Dendritic cell treated with granulocyte-macrophage colony-stimulating factor and Interleukin-4, amounts not matched to agents 40 ng/mL and 50 ng/mL, for 4 days (primary cell): ENCODE data around the gene ERP27.

Source experiments
- H3K27ac Mint-ChIP-seq: one replicate; pipeline ENCODE4 v1.8.0; 2022; ENCODE audit warnings: mild to moderate bottlenecking, mixed read lengths
- H3K27me3 Mint-ChIP-seq: one replicate; pipeline ENCODE4 v1.8.0; 2022; ENCODE audit warnings: mild to moderate bottlenecking, mixed read lengths
- H3K36me3 Mint-ChIP-seq: one replicate; pipeline ENCODE4 v1.8.0; 2022; ENCODE audit warnings: low read depth, mixed read lengths
- H3K4me1 Mint-ChIP-seq: one replicate; pipeline ENCODE4 v1.8.0; 2022; ENCODE audit warnings: low read depth, mixed read lengths
- H3K4me3 Mint-ChIP-seq: one replicate; pipeline ENCODE4 v1.8.0; 2022; ENCODE audit warnings: mild to moderate bottlenecking, moderate library complexity, mixed read lengths
- H3K9me3 Mint-ChIP-seq: one replicate; pipeline ENCODE4 v1.8.0; 2022; ENCODE audit warnings: mixed read lengths
- intact Hi-C: fragments of 100-400 bp; cut with micrococcal nuclease; formaldehyde crosslinking; loops from one replicate; pipeline ENCODE4 v1.15.0; 2022

Gene ERP27

DNA sequence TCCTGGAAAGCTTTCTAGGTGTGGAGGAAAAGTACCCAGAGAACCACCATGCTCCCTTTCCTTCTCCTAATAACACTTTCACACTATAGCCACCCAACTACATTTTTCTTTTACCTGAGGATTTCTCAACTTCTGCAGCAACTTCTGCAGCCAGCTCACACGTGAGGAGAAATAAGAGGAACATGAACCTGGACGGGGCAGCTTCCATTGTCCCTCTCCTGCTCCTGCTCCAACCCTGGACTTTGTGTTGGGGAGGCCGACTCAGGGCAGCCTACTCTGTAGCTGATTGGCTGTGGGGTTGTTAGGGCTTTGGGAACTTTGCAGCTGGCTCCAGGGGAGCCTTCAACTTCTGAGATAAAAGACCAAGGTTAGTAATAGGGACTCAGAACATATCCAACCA lies at the start of gene ERP27:
ERP27 (minus strand) TSS at position 237 of the 400 bp plus-strand sequence; CDS start at position 208, 29 bp downstream.
- no peaks in the 10 kb centered on the region for H3K27me3 Mint-ChIP-seq
- peaks cover 78% of the 10 kb centered on the region for H3K36me3 Mint-ChIP-seq
- H3K27ac Mint-ChIP-seq: no peak within 1 kb of the TSS
- intact Hi-C loops: loop anchor here (5.0 kb wide), 1 partner anchor 59 kb away; no protein-coding TSS in a partner anchor
- peaks cover 30% of the 10 kb centered on the region for H3K4me1 Mint-ChIP-seq
- H3K9me3 Mint-ChIP-seq: no peaks in the 10 kb centered on the region
- H3K4me3 Mint-ChIP-seq: no peak within 1 kb of the TSS

- Mint-ChIP-seq H3K27me3 (no peaks in the 10 kb centered on the region), H3K36me3 (no peaks in the 10 kb centered on the region), H3K4me3 (peak overlapping the region; percentile 55), H3K27ac (peak overlapping the region; percentile 65), H3K4me1 (peaks cover 84% of the 10 kb centered on the region), H3K9me3 (no peaks in the 10 kb centered on the region)
- intact Hi-C loops: loop anchor here (2.0 kb wide), 1 partner anchor 37 kb away; no protein-coding TSS in a partner anchor
These were observed 49.7 kb upstream of the ERP27 start for GRCh38 chr12:14988035-14988434.

- H3K4me1 Mint-ChIP-seq: peaks cover 86% of the 10 kb centered on the region
- intact Hi-C loops: no loop called here
- no peak overlapping the region for H3K27ac Mint-ChIP-seq
- H3K27me3 Mint-ChIP-seq: no peaks in the 10 kb centered on the region
- H3K9me3 Mint-ChIP-seq: no peaks in the 10 kb centered on the region
- H3K36me3 Mint-ChIP-seq: no peaks in the 10 kb centered on the region
- no peak overlapping the region for H3K4me3 Mint-ChIP-seq
These were observed 48.1 kb upstream of the ERP27 start for GRCh38 chr12:14986449-14986848.

GRCh38 chr12:14984766-14985285 lies 46.5 kb upstream of the ERP27 start:
- H3K27ac Mint-ChIP-seq: peak overlapping the region; percentile 50
- no peaks in the 10 kb centered on the region for H3K36me3 Mint-ChIP-seq
- no peaks in the 10 kb centered on the region for H3K9me3 Mint-ChIP-seq
- H3K27me3 Mint-ChIP-seq: no peaks in the 10 kb centered on the region
- peaks cover 84% of the 10 kb centered on the region for H3K4me1 Mint-ChIP-seq
- intact Hi-C loops: no loop called here
- H3K4me3 Mint-ChIP-seq: no peak overlapping the region

- intact Hi-C loops: no loop called here
- H3K4me1 Mint-ChIP-seq: peaks cover 83% of the 10 kb centered on the region
- no peaks in the 10 kb centered on the region for H3K27me3 Mint-ChIP-seq
- H3K9me3 Mint-ChIP-seq: no peaks in the 10 kb centered on the region
- H3K27ac Mint-ChIP-seq: peak overlapping the region; percentile 50
- H3K4me3 Mint-ChIP-seq: no peak overlapping the region
- no peaks in the 10 kb centered on the region for H3K36me3 Mint-ChIP-seq
These were observed 45.7 kb upstream of the ERP27 start for GRCh38 chr12:14984036-14984435.

- H3K27ac Mint-ChIP-seq: peak overlapping the region; percentile 85
- intact Hi-C loops: no loop called here
- no peaks in the 10 kb centered on the region for H3K27me3 Mint-ChIP-seq
- no peaks in the 10 kb centered on the region for H3K9me3 Mint-ChIP-seq
- peaks cover 72% of the 10 kb centered on the region for H3K4me1 Mint-ChIP-seq
- H3K36me3 Mint-ChIP-seq: no peaks in the 10 kb centered on the region
- H3K4me3 Mint-ChIP-seq: no peak overlapping the region
These were observed 44.7 kb upstream of the ERP27 start for GRCh38 chr12:14982991-14983390.

- Mint-ChIP-seq H3K36me3 (no peaks in the 10 kb centered on the region), H3K27ac (peak overlapping the region; percentile 85), H3K4me3 (no peak overlapping the region), H3K9me3 (no peaks in the 10 kb centered on the region), H3K27me3 (no peaks in the 10 kb centered on the region), H3K4me1 (peaks cover 71% of the 10 kb centered on the region)
- intact Hi-C loops: no loop called here
These were observed 44.2 kb upstream of the ERP27 start for GRCh38 chr12:14982562-14982961.

DNA sequence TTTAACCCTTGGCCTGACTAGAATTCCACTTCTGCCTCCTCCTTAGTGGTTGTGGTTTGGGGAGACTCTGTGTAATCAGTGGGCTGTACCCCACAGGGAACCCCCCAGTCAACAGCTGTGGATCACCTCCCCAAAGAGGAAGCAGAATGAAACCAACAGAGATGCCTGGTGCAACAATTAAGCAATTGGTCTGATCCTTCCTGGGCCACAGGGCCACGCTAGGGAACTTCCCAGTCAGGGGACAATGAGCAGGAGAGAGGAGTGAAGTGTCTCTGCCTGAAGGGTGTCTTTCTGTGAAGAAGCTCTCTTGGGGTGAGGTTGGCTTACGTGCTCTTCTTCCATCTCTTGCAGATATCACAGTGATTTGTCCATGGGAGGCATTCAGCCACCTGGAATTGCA lies 42.7 kb upstream of the ERP27 start:
- no peaks in the 10 kb centered on the region for H3K27me3 Mint-ChIP-seq
- H3K36me3 Mint-ChIP-seq: no peaks in the 10 kb centered on the region
- intact Hi-C loops: loop anchor here (2.0 kb wide), 1 partner anchor 14 kb away; no protein-coding TSS in a partner anchor
- peak overlapping the region; percentile 85 for H3K27ac Mint-ChIP-seq
- H3K4me3 Mint-ChIP-seq: peak overlapping the region; percentile 35
- H3K4me1 Mint-ChIP-seq: peaks cover 69% of the 10 kb centered on the region
- no peaks in the 10 kb centered on the region for H3K9me3 Mint-ChIP-seq

- Mint-ChIP-seq H3K4me1 (peaks cover 65% of the 10 kb centered on the region), H3K36me3 (no peaks in the 10 kb centered on the region), H3K4me3 (no peak overlapping the region), H3K9me3 (no peaks in the 10 kb centered on the region), H3K27me3 (no peaks in the 10 kb centered on the region), H3K27ac (no peak overlapping the region)
- intact Hi-C loops: no loop called here
These were observed 41.1 kb upstream of the ERP27 start for GRCh38 chr12:14979468-14979867.

DNA sequence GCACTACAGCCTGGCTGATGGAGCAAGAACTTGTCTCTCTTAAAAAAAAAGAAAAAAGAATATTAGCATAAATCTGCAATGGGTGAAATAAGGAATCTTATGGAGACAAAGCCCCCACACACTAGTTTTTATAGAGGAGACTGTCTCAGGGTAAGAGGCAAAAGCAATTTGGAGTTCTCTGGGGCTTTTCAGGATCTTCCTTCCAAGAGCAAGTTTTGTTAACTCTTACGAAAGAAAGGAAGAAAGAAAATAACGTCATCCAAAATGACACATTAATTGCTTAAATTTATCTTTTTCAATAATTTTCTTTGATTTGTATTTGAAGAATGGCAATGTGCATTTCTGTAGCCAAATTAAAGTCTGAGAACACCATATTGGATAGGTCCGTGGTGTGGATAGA lies 38.3 kb upstream of the ERP27 start:
- peaks cover 67% of the 10 kb centered on the region for H3K4me1 Mint-ChIP-seq
- no peak overlapping the region for H3K27ac Mint-ChIP-seq
- no peaks in the 10 kb centered on the region for H3K27me3 Mint-ChIP-seq
- no peaks in the 10 kb centered on the region for H3K9me3 Mint-ChIP-seq
- no peaks in the 10 kb centered on the region for H3K36me3 Mint-ChIP-seq
- intact Hi-C loops: loop anchor here (2.0 kb wide), 1 partner anchor 14 kb away; no protein-coding TSS in a partner anchor
- no peak overlapping the region for H3K4me3 Mint-ChIP-seq

GRCh38 chr12:14975457-14975856 lies 37.1 kb upstream of the ERP27 start:
- H3K36me3 Mint-ChIP-seq: no peaks in the 10 kb centered on the region
- no peaks in the 10 kb centered on the region for H3K9me3 Mint-ChIP-seq
- peak overlapping the region; percentile 65 for H3K27ac Mint-ChIP-seq
- no peaks in the 10 kb centered on the region for H3K27me3 Mint-ChIP-seq
- intact Hi-C loops: no loop called here
- no peak overlapping the region for H3K4me3 Mint-ChIP-seq
- peaks cover 58% of the 10 kb centered on the region for H3K4me1 Mint-ChIP-seq

GRCh38 chr12:14974633-14975032 lies 36.3 kb upstream of the ERP27 start:
- intact Hi-C loops: no loop called here
- no peaks in the 10 kb centered on the region for H3K27me3 Mint-ChIP-seq
- peaks cover 60% of the 10 kb centered on the region for H3K4me1 Mint-ChIP-seq
- H3K27ac Mint-ChIP-seq: no peak overlapping the region
- no peaks in the 10 kb centered on the region for H3K36me3 Mint-ChIP-seq
- no peaks in the 10 kb centered on the region for H3K9me3 Mint-ChIP-seq
- H3K4me3 Mint-ChIP-seq: no peak overlapping the region

GRCh38 chr12:14972816-14973215 lies 34.5 kb upstream of the ERP27 start, which contains the start of gene PDE6H:
TSS of gene PDE6H (plus strand) at chr12:14973042. CDS start at chr12:14978013, 4,971 bp downstream.
- Mint-ChIP-seq H3K27me3 (no peaks in the 10 kb centered on the region), H3K4me3 (no peak within 1 kb of the TSS), H3K4me1 (peaks cover 57% of the 10 kb centered on the region), H3K9me3 (no peaks in the 10 kb centered on the region), H3K36me3 (no peaks in the 10 kb centered on the region), H3K27ac (peak within 1 kb of the TSS; percentile 6)
- intact Hi-C loops: no loop called here

GRCh38 chr12:14970473-14970872 lies 32.1 kb upstream of the ERP27 start:
- no peak overlapping the region for H3K4me3 Mint-ChIP-seq
- intact Hi-C loops: no loop called here

GRCh38 chr12:14968478-14968877 lies 30.1 kb upstream of the ERP27 start:
- Mint-ChIP-seq H3K4me3 (no peak overlapping the region), H3K9me3 (no peaks in the 10 kb centered on the region), H3K4me1 (peaks cover 50% of the 10 kb centered on the region), H3K27me3 (no peaks in the 10 kb centered on the region), H3K27ac (no peak overlapping the region), H3K36me3 (no peaks in the 10 kb centered on the region)
- intact Hi-C loops: no loop called here

More at GRCh38 chr12:14970473-14970872, 32.1 kb upstream of the ERP27 start:
- H3K27ac Mint-ChIP-seq: no peak overlapping the region
- no peaks in the 10 kb centered on the region for H3K9me3 Mint-ChIP-seq
- H3K27me3 Mint-ChIP-seq: no peaks in the 10 kb centered on the region
- peaks cover 50% of the 10 kb centered on the region for H3K4me1 Mint-ChIP-seq
- H3K36me3 Mint-ChIP-seq: no peaks in the 10 kb centered on the region
